IPS-15b (cell line): Measurements from ENCODE around the gene CCDC91.

Experiments used
- H3K27me3 ChIP-seq: one replicate; pipeline ENCODE4 v1.6.1; 2013; ENCODE audit warnings: low read length; ENCODE audit not compliant: control insufficient read depth, insufficient read depth
- H3K36me3 ChIP-seq: one replicate; pipeline ENCODE4 v1.6.1; 2013; ENCODE audit warnings: low read length; ENCODE audit not compliant: control insufficient read depth, insufficient read depth
- H3K4me1 ChIP-seq: one replicate; pipeline ENCODE4 v1.6.1; 2013; ENCODE audit warnings: mild to moderate bottlenecking, low read length; ENCODE audit not compliant: control insufficient read depth, insufficient read depth
- H3K4me3 ChIP-seq: one replicate; pipeline ENCODE4 v1.5.1; 2013; ENCODE audit warnings: low read depth, low read length
- H3K9ac ChIP-seq: one replicate; pipeline ENCODE4 v1.6.1; 2013; ENCODE audit warnings: low read depth, mild to moderate bottlenecking, low read length
- H3K9me3 ChIP-seq: one replicate; pipeline ENCODE4 v1.6.1; 2013; ENCODE audit warnings: mild to moderate bottlenecking, low read length; ENCODE audit not compliant: control insufficient read depth, insufficient read depth

CCDC91 gene

GRCh38 chr12:28190321-28191050 is at the start of gene CCDC91:
Gene CCDC91 (plus strand): TSS chr12:28190456. CDS start chr12:28257216, 66,760 bp downstream.
- Histone ChIP-seq H3K4me1 (no peaks in the 10 kb centered on the region), H3K9me3 (no peaks in the 10 kb centered on the region), H3K27me3 (no peaks in the 10 kb centered on the region), H3K9ac (peak within 1 kb of the TSS; percentile 80), H3K36me3 (no peaks in the 10 kb centered on the region), H3K4me3 (peak within 1 kb of the TSS; percentile 98)

GRCh38 chr12:28144059-28144458 is 46.2 kb upstream of the CCDC91 start:
- no peak overlapping the region for H3K4me3 ChIP-seq
- H3K4me1 ChIP-seq, result no peaks in the 10 kb centered on the region
- no peaks in the 10 kb centered on the region for H3K27me3 ChIP-seq
- no peaks in the 10 kb centered on the region for H3K36me3 ChIP-seq
- H3K9ac ChIP-seq, result no peak overlapping the region
- H3K9me3 ChIP-seq, result no peaks in the 10 kb centered on the region

- Histone ChIP-seq H3K9ac (no peak overlapping the region), H3K36me3 (no peaks in the 10 kb centered on the region), H3K9me3 (no peaks in the 10 kb centered on the region), H3K4me3 (no peak overlapping the region), H3K27me3 (no peaks in the 10 kb centered on the region), H3K4me1 (no peaks in the 10 kb centered on the region)
These were observed 45.7 kb upstream of the CCDC91 start for GRCh38 chr12:28144532-28144931.

- no peak overlapping the region for H3K9ac ChIP-seq
- H3K4me1 ChIP-seq, result no peaks in the 10 kb centered on the region
These were observed 45.0 kb upstream of the CCDC91 start for GRCh38 chr12:28145216-28145615.

GRCh38 chr12:28149279-28149678 is 41.0 kb upstream of the CCDC91 start:
- H3K4me3 ChIP-seq, result no peak overlapping the region
- no peaks in the 10 kb centered on the region for H3K36me3 ChIP-seq
- H3K9ac ChIP-seq, result no peak overlapping the region
- no peaks in the 10 kb centered on the region for H3K4me1 ChIP-seq
- H3K27me3 ChIP-seq, result no peaks in the 10 kb centered on the region
- no peaks in the 10 kb centered on the region for H3K9me3 ChIP-seq

More at GRCh38 chr12:28145216-28145615, 45.0 kb upstream of the CCDC91 start:
- H3K9me3 ChIP-seq, result no peaks in the 10 kb centered on the region
- no peaks in the 10 kb centered on the region for H3K36me3 ChIP-seq
- no peak overlapping the region for H3K4me3 ChIP-seq
- no peaks in the 10 kb centered on the region for H3K27me3 ChIP-seq

- no peaks in the 10 kb centered on the region for H3K27me3 ChIP-seq
These were observed 33.9 kb upstream of the CCDC91 start for GRCh38 chr12:28156362-28156761.

GRCh38 chr12:28156804-28157203 is 33.5 kb upstream of the CCDC91 start:
- Histone ChIP-seq H3K9ac (no peak overlapping the region), H3K4me1 (no peaks in the 10 kb centered on the region), H3K9me3 (no peaks in the 10 kb centered on the region), H3K27me3 (no peaks in the 10 kb centered on the region), H3K4me3 (no peak overlapping the region), H3K36me3 (no peaks in the 10 kb centered on the region)

More at GRCh38 chr12:28156362-28156761, 33.9 kb upstream of the CCDC91 start:
- no peak overlapping the region for H3K4me3 ChIP-seq
- no peak overlapping the region for H3K9ac ChIP-seq
- H3K4me1 ChIP-seq, result no peaks in the 10 kb centered on the region
- H3K36me3 ChIP-seq, result no peaks in the 10 kb centered on the region
- H3K9me3 ChIP-seq, result no peaks in the 10 kb centered on the region

GRCh38 chr12:28158353-28158752 is 31.9 kb upstream of the CCDC91 start:
- Histone ChIP-seq H3K4me3 (no peak overlapping the region), H3K9me3 (no peaks in the 10 kb centered on the region), H3K4me1 (no peaks in the 10 kb centered on the region), H3K27me3 (no peaks in the 10 kb centered on the region), H3K36me3 (no peaks in the 10 kb centered on the region), H3K9ac (no peak overlapping the region)

- Histone ChIP-seq H3K27me3 (no peaks in the 10 kb centered on the region), H3K4me1 (no peaks in the 10 kb centered on the region), H3K9ac (no peak overlapping the region), H3K4me3 (no peak overlapping the region), H3K9me3 (no peaks in the 10 kb centered on the region), H3K36me3 (no peaks in the 10 kb centered on the region)
These were observed 30.6 kb upstream of the CCDC91 start for GRCh38 chr12:28159688-28160087.

- no peak overlapping the region for H3K4me3 ChIP-seq
- H3K27me3 ChIP-seq, result no peaks in the 10 kb centered on the region
- no peaks in the 10 kb centered on the region for H3K4me1 ChIP-seq
- no peaks in the 10 kb centered on the region for H3K36me3 ChIP-seq
- no peak overlapping the region for H3K9ac ChIP-seq
- no peaks in the 10 kb centered on the region for H3K9me3 ChIP-seq
These were observed 28.6 kb upstream of the CCDC91 start for GRCh38 chr12:28161697-28162096.

- H3K27me3 ChIP-seq, result no peaks in the 10 kb centered on the region
- H3K4me3 ChIP-seq, result no peak overlapping the region
- no peaks in the 10 kb centered on the region for H3K4me1 ChIP-seq
- H3K36me3 ChIP-seq, result no peaks in the 10 kb centered on the region
- H3K9ac ChIP-seq, result no peak overlapping the region
- no peaks in the 10 kb centered on the region for H3K9me3 ChIP-seq
These were observed 27.6 kb upstream of the CCDC91 start for GRCh38 chr12:28162697-28163096.

- no peaks in the 10 kb centered on the region for H3K4me1 ChIP-seq
These were observed 25.5 kb upstream of the CCDC91 start for GRCh38 chr12:28164644-28165275.

More at GRCh38 chr12:28164644-28165275, 25.5 kb upstream of the CCDC91 start:
- Histone ChIP-seq H3K9me3 (no peaks in the 10 kb centered on the region), H3K27me3 (no peaks in the 10 kb centered on the region), H3K36me3 (no peaks in the 10 kb centered on the region), H3K4me3 (no peak overlapping the region), H3K9ac (no peak overlapping the region)
